Measurements from ENCODE around the gene EXD3. TPM values are rescaled to one million over a fixed set of nuclear protein-coding genes. Genes with fewer than 3 reads are reported as not detected.

Gene EXD3
- total RNA-seq, 1 experiment from 2014 or later, result 15.3 TPM

DNA sequence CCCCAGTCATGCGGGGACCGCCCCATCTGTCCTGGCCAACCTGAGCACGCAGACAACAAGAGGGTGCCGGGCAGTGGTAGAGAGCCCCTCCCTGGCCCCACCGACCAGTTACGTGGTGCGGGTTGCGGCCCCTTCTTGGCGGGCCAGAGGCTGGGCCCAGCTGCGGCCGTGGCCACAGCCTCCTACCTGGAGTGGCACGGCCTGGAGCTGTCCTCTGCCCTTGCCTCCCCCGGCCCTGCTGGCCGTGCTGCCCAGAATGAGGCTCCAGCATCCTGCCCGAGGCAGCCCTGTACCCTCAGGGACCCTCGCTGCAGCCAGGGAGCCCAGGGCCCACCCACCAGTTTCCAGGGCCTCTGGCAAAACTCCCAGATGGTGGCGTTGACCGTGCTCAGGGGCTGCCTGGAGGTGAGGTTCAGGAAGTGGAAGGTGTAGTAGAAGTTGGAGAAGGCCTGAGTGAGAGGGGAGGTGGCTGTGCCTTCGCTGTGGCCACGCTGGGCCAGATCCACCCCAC, 12.5 kb upstream of the EXD3 start:
- DNase-seq, result no peak

More for the DNA sequence above, 12.5 kb upstream of the EXD3 start:
- H2AFZ ChIP-seq (ENCODE audit: low read length), result no peak overlapping the region
- H3K23ac ChIP-seq (ENCODE audit: insufficient read length, low read depth, low read length), result no peak overlapping the region
- Mint-ChIP-seq H3K27me3 (ENCODE audit: low read depth) (peaks cover 3% of the 10 kb centered on the region; the same call in 1 of the 2 replicates), H3K9me3 (no peaks in the 10 kb centered on the region), H3K36me3 (ENCODE audit: insufficient read depth in 1 of 3, low read depth in 3 of 3) (no peaks in the 10 kb centered on the region), H3K4me1 (no peaks in the 10 kb centered on the region), H3K4me3 (no peak overlapping the region), H3K27ac (no peak overlapping the region)
- no peak overlapping the region for H4K91ac ChIP-seq (ENCODE audit: insufficient read length, low read depth, low read length)
- H3K9ac ChIP-seq (ENCODE audit: extremely low read depth, insufficient read length, low read length), result no peak overlapping the region
- H3K56ac ChIP-seq (ENCODE audit: insufficient read length, low read depth, low read length), result no peak overlapping the region
- no peaks in the 10 kb centered on the region for H3K9me3 ChIP-seq (ENCODE audit: control insufficient read depth, low read depth, low read length)
- no peaks in the 10 kb centered on the region for H3K79me2 ChIP-seq (ENCODE audit: insufficient read depth, low read length)
- H3K27me3 ChIP-seq (ENCODE audit: insufficient read depth, low read length), result no peaks in the 10 kb centered on the region
- no peak overlapping the region for H3K14ac ChIP-seq (ENCODE audit: insufficient read depth, low read length)
- H2BK20ac ChIP-seq (ENCODE audit: low read depth, low read length, poor library complexity, severe bottlenecking), result no peak overlapping the region
- H4K20me1 ChIP-seq (ENCODE audit: control insufficient read depth, insufficient read depth, insufficient read length), result no peaks in the 10 kb centered on the region
- no peak overlapping the region for H3T11ph ChIP-seq (ENCODE audit: low read length)
- H3K23me2 ChIP-seq (ENCODE audit: insufficient read length, low read depth, low read length, poor library complexity, severe bottlenecking), result no peaks in the 10 kb centered on the region
- TF ChIP-seq, protein P1, sequence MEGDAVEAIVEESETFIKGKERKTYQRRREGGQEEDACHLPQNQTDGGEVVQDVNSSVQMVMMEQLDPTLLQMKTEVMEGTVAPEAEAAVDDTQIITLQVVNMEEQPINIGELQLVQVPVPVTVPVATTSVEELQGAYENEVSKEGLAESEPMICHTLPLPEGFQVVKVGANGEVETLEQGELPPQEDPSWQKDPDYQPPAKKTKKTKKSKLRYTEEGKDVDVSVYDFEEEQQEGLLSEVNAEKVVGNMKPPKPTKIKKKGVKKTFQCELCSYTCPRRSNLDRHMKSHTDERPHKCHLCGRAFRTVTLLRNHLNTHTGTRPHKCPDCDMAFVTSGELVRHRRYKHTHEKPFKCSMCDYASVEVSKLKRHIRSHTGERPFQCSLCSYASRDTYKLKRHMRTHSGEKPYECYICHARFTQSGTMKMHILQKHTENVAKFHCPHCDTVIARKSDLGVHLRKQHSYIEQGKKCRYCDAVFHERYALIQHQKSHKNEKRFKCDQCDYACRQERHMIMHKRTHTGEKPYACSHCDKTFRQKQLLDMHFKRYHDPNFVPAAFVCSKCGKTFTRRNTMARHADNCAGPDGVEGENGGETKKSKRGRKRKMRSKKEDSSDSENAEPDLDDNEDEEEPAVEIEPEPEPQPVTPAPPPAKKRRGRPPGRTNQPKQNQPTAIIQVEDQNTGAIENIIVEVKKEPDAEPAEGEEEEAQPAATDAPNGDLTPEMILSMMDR (conservative IDR thresholded peaks at IDR 0.05), result no peak
- H3K27ac ChIP-seq (ENCODE audit: insufficient read length, low read depth, low read length), result no peak overlapping the region
- H2BK12ac ChIP-seq (ENCODE audit: insufficient read length, low read depth, low read length), result no peak overlapping the region
- no peak overlapping the region for H3K18ac ChIP-seq (ENCODE audit: insufficient read length, low read depth, low read length)
- no peak overlapping the region for H2BK15ac ChIP-seq (ENCODE audit: low read depth, low read length)
- no CpG with 5 or more reads among the region's 20 CpGs for WGBS (ENCODE audit: extremely low coverage, insufficient read length, low lambda C conversion rate)
- no peak overlapping the region for H2AK5ac ChIP-seq (ENCODE audit: insufficient read length, low read length)
- H4K8ac ChIP-seq (replicated peaks; ENCODE audit: insufficient read length, low read depth, low read length), result no peak overlapping the region
- no peak overlapping the region for H2BK5ac ChIP-seq (ENCODE audit: insufficient read length, low read length)
- no peaks in the 10 kb centered on the region for H3K79me1 ChIP-seq (ENCODE audit: insufficient read depth, low read depth, low read length, poor library complexity, severe bottlenecking)
- H2BK120ac ChIP-seq (ENCODE audit: low read depth, low read length, poor library complexity, severe bottlenecking), result no peak overlapping the region
- H3K4ac ChIP-seq (ENCODE audit: low read depth, low read length), result no peak overlapping the region
- no peak overlapping the region for H3K4me2 ChIP-seq (ENCODE audit: insufficient read depth, insufficient read length, low read length)
- no peaks in the 10 kb centered on the region for H3K4me1 ChIP-seq (ENCODE audit: insufficient read depth, low read length)
- no peak overlapping the region for H4K5ac ChIP-seq (ENCODE audit: insufficient read length, low read depth, low read length)
